Osteoblast (primary cell): ENCODE data around the gene FGF23. TPM values are rescaled to one million over a fixed set of nuclear protein-coding genes. Genes with fewer than 3 reads are reported as not detected.

Source experiments
- DNase-seq: peaks from one replicate; pipeline ENCODE4 v3.0.0; 2011; ENCODE audit warnings: low spot score, mixed read lengths; ENCODE audit not compliant: insufficient read length; ENCODE audit errors: missing footprints
- H2AFZ ChIP-seq: 2 replicates; pipeline ENCODE4 v1.6.0; 2011; ENCODE audit warnings: mild to moderate bottlenecking, low read length
- H3K27ac ChIP-seq: 2 replicates; pipeline ENCODE4 v1.5.1; 2011; ENCODE audit warnings: mild to moderate bottlenecking, low read depth, low read length, moderate library complexity
- H3K27me3 ChIP-seq: 2 replicates; pipeline ENCODE4 v1.6.0; 2012; ENCODE audit warnings: mild to moderate bottlenecking, control low read depth, inconsistent platforms, low read length, moderate library complexity; ENCODE audit not compliant: insufficient read depth
- H3K36me3 ChIP-seq: 2 replicates; pipeline ENCODE4 v1.5.1; 2011; ENCODE audit warnings: mild to moderate bottlenecking, low read length, control low read depth, moderate library complexity; ENCODE audit not compliant: insufficient read depth
- H3K4me1 ChIP-seq: 2 replicates; pipeline ENCODE4 v1.5.1; 2011; ENCODE audit warnings: mild to moderate bottlenecking, low read length, control low read depth, moderate library complexity; ENCODE audit not compliant: insufficient read depth
- H3K4me2 ChIP-seq: 2 replicates; pipeline ENCODE4 v1.6.0; 2011; ENCODE audit warnings: mild to moderate bottlenecking, low read length; ENCODE audit not compliant: insufficient read depth
- H3K4me3 ChIP-seq: fragments of 200-600 bp; sonication (generic); 3 replicates; pipeline ENCODE4 v1.5.1; 2012; ENCODE audit warnings: mild to moderate bottlenecking, low read length, inconsistent platforms; ENCODE audit not compliant: insufficient read depth
- H3K79me2 ChIP-seq: 2 replicates; pipeline ENCODE4 v1.6.0; 2012; ENCODE audit warnings: mild to moderate bottlenecking, low read length, control low read depth, inconsistent platforms; ENCODE audit not compliant: insufficient read depth
- H3K9me3 ChIP-seq: 2 replicates; pipeline ENCODE4 v1.5.1; 2011; ENCODE audit warnings: low read depth, low read length, control low read depth
- H4K20me1 ChIP-seq: 2 replicates; pipeline ENCODE4 v1.6.0; 2012; ENCODE audit warnings: mild to moderate bottlenecking, low read length, control low read depth; ENCODE audit not compliant: insufficient read depth
- total RNA-seq: library from RNA; depleted of rRNA; stranded (reverse); fragments of >200 nt; gene quantifications from 2 replicates; pipeline ENCODE4 v1.2.3, GENCODE V29; 2012
- TF ChIP-seq, protein P1 (sequence below): IDR thresholded peaks from 2 replicates; pipeline ENCODE4 v1.5.1; 2011; ENCODE audit warnings: mild to moderate bottlenecking, low read depth, low read length, moderate library complexity; ENCODE audit errors: extremely low read depth

FGF23 gene
- total RNA-seq, 1 donor: not detected

DNA sequence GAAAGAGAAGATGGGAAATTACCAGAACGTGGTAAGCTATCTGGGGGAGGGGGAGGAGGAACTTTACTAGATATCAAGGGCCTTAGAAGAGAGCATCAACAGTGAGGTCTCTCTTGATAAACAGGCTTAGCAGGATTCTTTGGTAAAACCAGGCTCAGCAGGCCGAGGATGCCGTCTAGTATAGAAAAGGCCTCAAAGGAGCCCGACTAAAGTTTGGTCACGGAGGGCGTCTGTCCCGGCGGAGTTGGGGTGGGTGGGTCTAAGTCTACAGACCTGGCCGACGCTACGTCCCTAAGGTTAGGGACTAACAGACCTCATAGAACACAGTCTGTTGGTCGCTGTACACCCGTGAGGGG is 59.0 kb downstream of the FGF23 start:
- Histone ChIP-seq H3K27ac (peak overlapping the region; percentile 61), H3K27me3 (no peaks in the 10 kb centered on the region), H3K36me3 (no peaks in the 10 kb centered on the region), H3K4me3 (peak overlapping the region; percentile 94), H3K9me3 (no peaks in the 10 kb centered on the region), H3K4me2 (peak overlapping the region; percentile 91), H4K20me1 (peaks cover 13% of the 10 kb centered on the region), H3K4me1 (peaks cover 14% of the 10 kb centered on the region), H2AFZ (peak overlapping the region; percentile 100), H3K79me2 (peaks cover 36% of the 10 kb centered on the region)
- no peak for DNase-seq
- TF ChIP-seq, protein P1, sequence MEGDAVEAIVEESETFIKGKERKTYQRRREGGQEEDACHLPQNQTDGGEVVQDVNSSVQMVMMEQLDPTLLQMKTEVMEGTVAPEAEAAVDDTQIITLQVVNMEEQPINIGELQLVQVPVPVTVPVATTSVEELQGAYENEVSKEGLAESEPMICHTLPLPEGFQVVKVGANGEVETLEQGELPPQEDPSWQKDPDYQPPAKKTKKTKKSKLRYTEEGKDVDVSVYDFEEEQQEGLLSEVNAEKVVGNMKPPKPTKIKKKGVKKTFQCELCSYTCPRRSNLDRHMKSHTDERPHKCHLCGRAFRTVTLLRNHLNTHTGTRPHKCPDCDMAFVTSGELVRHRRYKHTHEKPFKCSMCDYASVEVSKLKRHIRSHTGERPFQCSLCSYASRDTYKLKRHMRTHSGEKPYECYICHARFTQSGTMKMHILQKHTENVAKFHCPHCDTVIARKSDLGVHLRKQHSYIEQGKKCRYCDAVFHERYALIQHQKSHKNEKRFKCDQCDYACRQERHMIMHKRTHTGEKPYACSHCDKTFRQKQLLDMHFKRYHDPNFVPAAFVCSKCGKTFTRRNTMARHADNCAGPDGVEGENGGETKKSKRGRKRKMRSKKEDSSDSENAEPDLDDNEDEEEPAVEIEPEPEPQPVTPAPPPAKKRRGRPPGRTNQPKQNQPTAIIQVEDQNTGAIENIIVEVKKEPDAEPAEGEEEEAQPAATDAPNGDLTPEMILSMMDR: no peak

Other genes with a start within 250 kb of the FGF23 start
- 1.5 and 2.5 TPM in 2 replicates for gene CCND2, start 106.0 kb downstream of the FGF23 start, total RNA-seq
- gene TIGAR, start 58.5 kb downstream of the FGF23 start, total RNA-seq: 11.2 and 11.6 TPM in 2 replicates
- not detected in 2 replicates for gene FGF6, start 66.1 kb upstream of the FGF23 start, total RNA-seq
- gene RAD51AP1, start 159.2 kb upstream of the FGF23 start, total RNA-seq: 2.2 and 3.5 TPM in 2 replicates
- gene DYRK4, start 182.5 kb upstream of the FGF23 start, total RNA-seq: 27.1 and 30.4 TPM in 2 replicates